GM19035 (cell line): Measurements from ENCODE around the gene FAP.

Source experiments
- ATAC-seq: cut with Tn5 transposase; IDR thresholded peaks from one replicate; pipeline ENCODE4 v1.9.1; 2021; ENCODE audit not compliant: unreplicated experiment

The FAP gene, protein sequence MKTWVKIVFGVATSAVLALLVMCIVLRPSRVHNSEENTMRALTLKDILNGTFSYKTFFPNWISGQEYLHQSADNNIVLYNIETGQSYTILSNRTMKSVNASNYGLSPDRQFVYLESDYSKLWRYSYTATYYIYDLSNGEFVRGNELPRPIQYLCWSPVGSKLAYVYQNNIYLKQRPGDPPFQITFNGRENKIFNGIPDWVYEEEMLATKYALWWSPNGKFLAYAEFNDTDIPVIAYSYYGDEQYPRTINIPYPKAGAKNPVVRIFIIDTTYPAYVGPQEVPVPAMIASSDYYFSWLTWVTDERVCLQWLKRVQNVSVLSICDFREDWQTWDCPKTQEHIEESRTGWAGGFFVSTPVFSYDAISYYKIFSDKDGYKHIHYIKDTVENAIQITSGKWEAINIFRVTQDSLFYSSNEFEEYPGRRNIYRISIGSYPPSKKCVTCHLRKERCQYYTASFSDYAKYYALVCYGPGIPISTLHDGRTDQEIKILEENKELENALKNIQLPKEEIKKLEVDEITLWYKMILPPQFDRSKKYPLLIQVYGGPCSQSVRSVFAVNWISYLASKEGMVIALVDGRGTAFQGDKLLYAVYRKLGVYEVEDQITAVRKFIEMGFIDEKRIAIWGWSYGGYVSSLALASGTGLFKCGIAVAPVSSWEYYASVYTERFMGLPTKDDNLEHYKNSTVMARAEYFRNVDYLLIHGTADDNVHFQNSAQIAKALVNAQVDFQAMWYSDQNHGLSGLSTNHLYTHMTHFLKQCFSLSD

DNA sequence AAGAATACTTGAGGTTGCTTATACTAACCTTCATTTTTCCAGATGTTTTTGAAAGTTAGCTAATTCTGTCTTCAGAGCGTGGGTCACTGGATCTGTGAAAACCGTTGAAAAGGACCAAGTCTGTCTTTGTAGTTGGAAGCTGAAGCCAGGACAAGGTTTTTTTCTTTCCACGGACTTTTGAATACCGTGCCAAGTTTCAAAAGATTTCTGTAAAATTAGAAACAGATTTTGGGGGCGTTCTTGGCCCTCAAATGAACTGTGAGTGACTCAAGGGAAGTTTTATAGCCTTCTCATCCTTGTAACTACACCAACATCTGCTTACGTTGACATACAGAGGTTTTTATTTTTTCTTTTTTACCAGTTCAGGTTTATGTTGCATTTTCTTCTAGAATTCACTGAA lies at the start of gene FAP:
TSS of gene FAP (minus strand) at position 152 of the 400 bp plus-strand sequence. CDS start at position 34, 118 bp downstream.
- no peak for ATAC-seq

DNA sequence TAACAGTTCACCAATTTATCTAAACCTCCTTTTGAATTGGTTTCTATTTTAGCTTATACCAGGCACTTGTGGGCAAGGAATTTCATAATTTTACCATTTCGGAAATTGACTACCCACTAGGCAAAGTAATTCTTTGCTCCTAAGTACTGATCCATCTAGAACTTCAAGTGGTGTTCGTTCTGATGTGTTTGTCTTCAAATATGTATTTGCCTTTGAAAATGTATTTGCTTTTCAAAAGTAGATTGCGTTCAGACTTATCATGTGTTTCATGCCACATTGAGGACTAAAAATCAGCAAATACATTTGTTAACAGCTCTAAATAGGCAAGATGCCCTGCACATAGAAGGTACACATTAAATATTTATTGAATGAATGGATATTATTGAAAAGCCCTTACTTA lies 48.5 kb upstream of the FAP start:
- ATAC-seq, result no peak

DNA sequence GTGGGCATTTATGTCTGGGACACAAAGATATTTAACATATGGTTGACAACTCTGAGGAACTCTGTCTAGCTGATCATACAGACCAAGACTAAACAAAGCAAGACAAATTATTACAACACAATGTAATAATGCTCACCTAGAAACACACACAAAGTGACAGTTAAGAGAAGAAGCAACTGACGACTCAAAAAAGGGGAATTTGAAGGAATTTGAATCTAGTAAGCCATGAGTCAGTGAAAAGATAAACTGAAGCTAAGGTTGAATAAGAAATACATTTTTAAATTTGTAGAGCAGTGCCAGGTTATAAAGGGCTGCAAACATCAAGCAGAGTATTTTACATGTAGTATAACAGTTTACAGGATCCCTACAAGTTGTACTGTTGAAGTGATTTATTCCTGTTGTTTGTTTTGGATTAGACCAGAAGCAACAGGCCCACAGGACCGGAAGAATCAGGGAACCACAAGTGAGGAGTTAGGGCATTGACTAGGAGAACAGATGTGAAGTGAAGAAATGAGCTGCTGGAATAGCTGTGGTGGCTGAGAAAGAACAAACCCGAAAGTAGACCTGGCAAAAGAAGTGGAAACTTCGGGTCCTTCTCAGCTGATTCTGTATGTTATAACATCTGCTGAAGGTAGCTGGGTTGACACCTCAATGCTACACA lies 39.6 kb upstream of the FAP start:
- no peak for ATAC-seq

DNA sequence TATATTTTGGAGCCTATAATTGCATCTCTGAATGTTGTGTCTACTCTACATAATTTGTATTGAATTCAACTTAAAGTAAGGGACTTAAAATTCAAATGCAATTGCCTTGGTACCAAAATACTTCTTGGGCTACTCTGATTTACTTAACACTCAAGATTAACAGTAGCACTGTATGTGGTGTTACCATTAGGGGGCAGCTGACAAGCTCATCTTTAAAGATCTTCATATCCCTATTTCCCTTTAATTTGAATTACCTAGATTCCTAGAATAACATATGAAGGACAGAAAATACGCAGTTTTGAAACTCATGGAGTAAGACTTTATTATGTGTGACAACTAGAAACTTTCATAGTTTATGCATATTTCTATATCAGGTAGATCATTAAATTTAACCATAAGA lies 37.4 kb upstream of the FAP start:
- ATAC-seq, result no peak

DNA sequence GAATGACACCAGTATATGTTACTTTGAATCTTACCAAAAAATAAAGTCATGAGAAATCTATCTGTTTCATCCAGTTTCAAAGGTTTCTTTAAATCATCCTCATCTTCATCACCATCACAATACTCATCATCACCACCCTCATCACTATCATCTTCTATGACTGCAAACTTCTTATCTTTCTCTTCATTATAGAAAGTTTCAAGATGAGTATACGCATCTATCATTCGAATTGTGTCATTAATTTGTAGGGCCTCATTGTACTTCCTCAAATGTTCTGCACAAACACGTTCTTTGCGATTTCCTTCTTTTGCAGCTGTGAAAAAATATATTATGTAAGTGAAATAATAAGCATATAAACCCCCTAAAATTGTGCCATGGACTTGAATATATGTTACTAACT lies 34.1 kb upstream of the FAP start:
- no peak for ATAC-seq

DNA sequence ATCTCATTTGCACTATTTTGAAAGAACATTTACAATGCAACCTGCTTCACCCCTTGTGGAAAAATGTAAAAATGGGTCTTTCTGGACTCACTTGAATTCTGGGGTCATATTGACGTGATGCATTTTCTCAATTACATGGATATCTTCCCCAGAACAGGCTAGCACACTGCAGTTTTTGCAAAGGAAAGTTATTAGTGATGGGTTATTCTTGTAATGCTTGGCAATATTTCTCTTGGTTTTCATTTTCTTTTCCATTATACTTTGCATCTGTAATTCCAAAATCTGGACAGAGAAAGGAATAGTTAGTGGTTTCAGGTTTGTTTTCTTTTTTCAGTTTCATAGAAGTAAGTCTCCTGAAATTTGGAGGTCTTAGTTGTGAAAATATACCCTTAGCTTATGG lies 24.8 kb upstream of the FAP start:
- ATAC-seq, result no peak

DNA sequence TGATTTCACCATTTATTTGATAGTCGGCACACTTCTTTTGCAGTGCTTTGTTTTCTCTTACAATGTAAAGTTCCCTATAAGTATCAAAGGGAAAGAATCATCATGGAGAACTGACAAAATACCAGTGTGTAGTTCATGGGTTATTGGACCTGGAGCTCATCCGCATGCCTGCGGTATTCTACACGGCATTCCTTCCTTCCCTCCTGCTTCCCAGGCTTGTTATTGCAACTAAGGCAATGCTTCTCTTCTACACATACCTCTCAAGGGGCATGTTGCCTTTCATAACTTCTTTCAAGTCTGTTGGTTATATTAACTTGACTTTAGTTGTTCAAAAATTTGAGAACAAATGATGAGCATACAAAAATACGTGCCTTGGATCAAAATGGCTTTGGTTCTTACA lies 24.3 kb upstream of the FAP start:
- no peak for ATAC-seq

DNA sequence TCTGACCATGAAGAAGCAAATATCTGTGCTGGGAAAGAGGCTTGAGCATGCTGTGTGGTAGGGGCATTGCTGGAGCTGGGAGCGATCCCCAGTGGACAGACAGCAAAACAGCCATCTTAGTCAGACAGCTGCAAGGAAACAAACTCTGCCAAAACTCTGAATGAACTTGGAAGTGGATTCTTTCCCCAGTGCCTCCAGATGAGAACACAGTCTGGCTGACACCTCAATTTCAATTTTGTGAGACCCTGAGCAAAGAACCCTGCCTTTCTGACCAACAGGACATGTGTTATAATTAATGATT lies 23.2 kb upstream of the FAP start:
- ATAC-seq, result no peak

DNA sequence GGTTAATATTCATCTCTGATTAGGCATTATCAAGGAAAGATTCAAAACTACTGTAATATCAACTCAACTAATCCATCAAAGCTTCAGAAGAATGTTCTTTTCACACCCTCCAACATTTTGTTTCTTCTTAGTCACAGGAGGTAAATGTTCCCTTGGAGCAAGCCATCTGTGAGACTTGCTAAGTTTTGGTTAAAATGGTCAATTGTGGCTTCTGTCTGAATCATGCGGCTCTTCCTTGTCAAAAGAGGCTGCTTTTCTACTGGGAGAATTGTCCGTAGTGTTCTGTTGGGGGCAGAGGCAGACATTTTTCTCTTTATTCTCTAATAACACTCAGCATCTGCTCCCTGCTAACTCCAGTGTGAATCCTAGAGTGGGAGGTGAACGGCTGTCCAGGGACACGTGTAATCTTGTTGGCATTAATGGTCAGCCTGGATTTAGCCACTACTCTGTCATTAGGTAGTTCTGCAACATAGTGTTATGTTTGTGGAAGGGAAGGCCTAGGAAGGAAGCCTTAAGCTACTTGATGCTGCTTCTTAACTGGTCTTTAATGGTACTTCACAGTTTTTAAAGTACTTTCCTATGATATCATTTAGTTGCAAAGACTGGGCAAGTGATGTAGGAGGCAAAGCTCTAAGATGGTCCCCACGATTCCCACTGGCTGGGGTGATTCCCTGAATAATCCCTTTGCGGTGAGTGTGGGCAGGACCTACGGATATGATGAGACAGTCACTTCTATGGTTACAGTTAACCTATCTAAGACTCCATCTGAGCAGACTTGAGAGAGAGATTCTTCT lies 22.6 kb upstream of the FAP start:
- ATAC-seq, result no peak

DNA sequence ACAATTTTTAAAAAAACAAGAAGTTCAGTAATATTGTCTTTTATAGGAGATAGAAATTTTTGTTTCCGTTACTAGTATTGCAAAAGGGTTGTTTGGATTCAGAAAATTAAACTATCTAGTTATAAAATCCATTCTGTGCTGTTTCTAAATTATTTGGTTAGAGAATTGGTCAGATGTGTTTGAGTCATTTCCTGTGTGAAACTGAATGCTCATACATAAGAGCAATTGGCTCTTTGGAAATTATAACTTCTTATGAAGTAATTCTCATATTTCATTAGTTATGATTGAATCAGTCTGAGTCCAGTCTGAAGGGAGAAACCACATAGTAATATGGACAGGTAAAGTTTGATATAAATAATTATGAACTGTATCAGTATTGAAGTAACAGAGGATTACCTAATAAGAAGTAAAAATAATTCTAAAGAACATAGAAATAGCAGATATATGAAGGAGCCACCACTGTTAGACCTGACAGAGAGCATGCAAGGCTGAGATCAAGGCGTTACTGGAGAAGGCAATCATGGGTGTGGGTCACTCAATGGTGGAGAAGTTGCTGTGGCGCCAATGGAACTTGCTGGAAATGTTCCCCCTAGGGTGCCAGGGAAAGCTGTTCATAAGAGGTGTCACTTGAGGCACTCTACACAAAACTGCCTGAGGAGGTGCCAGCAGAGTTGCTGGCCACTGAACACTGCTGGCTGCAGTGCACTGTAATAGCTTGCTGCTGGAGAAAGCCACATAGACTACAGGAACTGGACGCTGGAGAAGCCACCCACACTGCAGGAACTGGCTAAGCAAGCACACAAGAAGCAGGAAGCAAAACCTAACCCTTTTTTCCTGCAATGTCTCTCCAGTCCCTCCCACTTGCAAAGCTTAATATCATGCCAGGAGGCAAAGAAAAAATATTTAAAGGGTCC lies 18.0 kb upstream of the FAP start:
- ATAC-seq, result peak; percentile 41

DNA sequence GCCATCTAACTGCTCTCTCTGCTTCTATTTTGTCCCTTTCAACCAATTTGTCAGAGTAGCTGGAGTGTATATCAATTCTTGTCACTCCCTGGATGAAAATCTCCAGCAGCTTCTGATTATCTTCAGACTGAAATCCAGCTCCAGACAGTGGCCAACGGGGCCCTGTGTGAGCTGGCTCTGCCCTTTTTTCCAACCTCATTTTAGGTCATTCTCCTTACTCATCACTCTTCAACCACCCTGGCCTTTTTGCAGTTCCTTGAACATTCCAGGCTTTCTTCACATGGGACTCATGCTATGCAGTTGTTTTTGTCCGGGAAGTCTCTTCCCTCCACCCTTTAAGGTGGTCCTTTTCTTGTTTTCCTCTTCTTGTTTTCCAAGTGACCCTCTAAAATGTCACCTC lies 15.4 kb upstream of the FAP start:
- ATAC-seq, result no peak

DNA sequence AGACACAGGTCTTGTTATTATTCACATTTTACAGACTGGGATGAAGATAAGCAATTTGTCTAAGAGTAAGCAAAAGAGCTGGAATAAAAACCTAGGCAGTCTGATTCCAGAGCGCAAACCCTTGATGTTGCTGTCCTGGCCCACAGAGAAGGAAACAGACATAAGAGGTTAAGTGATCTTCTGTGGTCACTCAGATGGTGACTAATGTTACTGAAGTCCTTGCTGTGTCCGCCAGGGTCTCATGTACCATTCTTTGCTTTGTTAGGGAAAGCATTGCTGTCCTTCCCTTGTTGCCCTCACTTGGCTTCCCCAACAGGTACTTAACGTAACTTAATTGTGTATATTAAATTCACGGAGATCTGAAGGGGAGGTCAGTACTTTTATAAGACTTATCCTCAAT lies 14.9 kb upstream of the FAP start:
- no peak for ATAC-seq

DNA sequence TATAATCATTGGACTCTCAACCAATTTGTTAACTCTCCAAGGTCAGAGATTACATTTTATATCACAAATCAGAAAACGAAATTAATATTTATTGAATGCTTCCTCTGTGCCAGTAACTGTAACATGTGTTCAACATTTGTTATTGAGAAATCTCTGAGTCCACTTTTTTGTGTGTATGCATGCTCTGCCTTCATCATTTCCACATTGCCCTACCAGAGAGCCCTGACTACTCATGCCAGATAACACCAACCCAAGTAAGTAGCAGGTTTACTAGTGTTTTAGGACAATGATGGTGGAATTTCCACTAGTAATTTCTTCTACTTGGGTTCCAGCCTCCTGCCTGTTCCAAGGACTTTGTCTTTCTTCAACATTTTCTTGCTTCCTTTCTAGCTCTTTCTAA lies 14.2 kb upstream of the FAP start:
- ATAC-seq, result no peak

DNA sequence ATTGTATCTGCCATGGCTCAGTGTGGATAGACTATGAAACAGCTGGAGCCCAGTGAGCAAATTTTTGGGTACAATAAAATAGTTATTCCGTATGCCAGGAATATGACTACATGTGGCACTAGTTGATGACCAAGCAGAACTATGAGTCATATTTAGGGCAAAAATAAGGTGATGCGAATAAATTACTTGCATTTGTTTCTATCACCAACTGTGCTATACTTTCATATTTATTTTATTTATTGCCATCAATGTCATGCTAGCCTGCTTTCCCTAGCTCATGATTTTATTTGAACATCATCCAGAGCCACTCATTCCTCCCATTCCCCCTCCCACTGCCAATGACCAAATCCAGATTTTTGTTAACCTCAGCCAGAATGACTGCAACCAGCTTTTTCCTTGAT lies 13.3 kb upstream of the FAP start:
- ATAC-seq, result no peak

DNA sequence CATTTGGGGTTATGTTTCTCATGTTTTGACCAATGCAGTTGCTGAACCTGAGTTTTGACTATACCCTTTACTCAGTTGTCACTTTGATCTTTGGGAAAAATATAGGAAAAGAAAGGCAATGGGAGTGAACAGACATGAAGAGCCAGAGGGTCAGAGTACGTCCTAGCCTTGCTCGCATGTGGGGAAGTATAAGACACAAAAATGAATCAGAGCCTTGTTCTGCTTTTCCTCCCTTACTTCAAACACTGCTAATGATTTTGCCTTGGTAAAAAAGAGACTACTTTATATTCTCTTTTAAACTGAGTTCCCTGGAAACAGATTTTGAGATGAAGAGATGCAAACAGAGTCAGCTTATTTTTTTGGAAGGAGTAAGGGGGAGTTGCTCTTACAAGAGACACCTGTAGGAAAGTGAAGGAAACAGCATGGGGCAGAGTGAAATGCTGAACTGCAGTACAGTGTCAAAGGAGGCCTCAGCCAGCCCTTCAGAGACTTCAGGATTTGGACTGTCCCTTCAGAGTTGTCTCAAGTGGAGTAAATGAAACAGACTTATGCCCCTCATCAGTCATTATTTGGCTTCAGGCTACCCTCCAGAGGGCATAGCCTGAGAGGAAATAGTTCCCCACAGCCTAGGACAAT lies 11.1 kb upstream of the FAP start:
- ATAC-seq, result no peak

DNA sequence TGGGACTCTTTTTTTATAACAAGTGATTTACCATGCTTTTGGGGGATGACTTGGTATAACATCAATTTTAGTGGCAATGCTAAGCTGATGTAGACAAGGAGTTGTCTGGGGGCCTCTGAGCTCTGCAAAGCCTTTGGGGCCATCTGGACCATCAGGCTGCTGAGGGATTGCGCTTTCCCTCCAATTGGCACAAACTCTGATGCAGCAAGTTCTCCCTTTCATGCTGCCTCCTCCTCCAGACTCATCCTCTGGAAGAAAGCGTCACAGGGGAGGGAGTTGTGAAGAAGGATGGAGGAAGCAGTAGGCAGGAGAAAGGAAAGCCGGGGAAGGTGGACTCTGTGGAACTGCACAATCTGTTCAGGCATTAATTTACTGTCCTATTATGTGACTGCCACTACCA lies 10.2 kb upstream of the FAP start:
- ATAC-seq, result no peak

DNA sequence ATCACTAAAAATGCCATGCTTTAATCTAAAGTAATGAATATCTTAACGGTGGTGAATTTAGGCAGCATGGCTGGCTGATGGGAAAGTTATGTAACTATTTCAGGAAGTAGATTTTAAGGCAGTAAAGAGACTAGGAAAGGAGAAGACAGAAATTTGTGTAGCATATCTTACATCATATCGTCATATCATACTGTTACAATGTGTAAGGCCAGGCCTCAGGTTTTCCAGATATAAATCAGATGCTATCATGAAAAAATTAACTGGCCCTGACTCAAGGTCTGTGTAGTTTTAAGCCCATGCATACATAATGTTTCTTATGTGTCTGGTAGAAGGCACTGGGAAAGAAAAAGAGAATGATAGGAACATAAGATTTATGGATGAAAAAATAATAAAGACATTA lies 8.9 kb upstream of the FAP start:
- ATAC-seq, result no peak

DNA sequence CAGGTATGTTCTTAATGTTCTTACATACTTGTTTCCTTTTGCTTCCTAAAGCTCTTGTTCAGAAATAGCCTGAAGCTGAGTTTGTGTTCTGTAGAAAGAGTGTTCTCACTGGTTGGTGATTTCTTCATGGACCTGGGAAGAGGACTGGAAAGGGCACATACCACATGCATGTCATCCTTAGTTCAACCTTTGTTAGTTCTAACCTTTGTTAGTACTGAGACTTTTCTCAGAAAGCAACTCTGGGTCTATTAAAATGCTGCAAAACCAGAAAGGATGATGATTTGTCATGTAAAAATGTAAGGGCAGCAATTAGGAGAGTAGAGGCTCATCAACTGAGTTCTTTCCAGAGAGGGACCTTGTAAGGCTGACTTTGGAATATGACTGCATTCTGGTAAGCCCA lies 2.5 kb upstream of the FAP start:
- ATAC-seq, result no peak

DNA sequence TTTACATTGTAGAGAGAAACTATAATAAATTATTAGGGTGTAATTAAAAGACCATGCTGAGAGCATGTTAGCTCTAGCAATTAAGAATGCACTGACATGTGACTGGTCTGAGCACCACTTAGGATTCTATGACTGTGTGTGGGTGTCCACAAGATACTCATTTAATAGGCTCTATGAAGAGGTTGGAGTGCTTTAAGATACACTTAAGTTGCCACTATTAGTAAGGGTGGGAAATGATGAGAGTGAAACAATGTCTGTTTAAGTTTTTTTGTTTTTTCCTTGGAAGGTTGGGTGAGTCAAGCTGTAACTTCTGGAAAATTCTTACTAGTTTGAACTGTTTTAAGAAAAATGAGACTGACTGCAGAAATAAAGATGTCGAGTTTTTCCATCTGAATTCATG lies 1.8 kb upstream of the FAP start:
- no peak for ATAC-seq

DNA sequence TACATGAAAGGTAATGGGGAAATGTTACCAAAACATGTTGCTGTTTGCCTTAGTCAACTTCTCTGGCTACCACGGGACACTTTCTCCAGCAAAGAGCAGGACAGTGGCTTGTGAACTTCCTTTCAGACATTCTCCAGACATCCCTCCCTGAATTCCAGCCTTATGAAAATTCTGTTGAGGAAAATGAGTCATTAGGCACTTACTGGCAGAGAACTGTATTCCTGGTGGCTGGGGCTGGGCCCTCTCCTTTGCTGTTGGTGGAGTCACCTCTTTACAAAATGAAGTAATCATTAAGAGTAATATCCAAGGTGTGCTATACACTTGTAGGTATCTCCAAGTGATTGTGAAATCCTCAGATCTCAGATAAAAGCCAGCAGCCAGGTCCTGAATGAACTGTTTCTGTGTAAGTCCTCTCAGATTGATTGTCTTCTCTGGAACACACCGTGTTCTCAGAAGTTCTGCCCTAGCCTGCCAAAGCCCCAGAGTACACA lies 1.3 kb upstream of the FAP start:
- ATAC-seq, result no peak
